EL (cell line): Measurements from ENCODE around the gene TRIOBP.

Experiments
- DNase-seq: peaks from one replicate; pipeline ENCODE4 v3.0.0-alpha.2; 2016

TRIOBP gene

DNA sequence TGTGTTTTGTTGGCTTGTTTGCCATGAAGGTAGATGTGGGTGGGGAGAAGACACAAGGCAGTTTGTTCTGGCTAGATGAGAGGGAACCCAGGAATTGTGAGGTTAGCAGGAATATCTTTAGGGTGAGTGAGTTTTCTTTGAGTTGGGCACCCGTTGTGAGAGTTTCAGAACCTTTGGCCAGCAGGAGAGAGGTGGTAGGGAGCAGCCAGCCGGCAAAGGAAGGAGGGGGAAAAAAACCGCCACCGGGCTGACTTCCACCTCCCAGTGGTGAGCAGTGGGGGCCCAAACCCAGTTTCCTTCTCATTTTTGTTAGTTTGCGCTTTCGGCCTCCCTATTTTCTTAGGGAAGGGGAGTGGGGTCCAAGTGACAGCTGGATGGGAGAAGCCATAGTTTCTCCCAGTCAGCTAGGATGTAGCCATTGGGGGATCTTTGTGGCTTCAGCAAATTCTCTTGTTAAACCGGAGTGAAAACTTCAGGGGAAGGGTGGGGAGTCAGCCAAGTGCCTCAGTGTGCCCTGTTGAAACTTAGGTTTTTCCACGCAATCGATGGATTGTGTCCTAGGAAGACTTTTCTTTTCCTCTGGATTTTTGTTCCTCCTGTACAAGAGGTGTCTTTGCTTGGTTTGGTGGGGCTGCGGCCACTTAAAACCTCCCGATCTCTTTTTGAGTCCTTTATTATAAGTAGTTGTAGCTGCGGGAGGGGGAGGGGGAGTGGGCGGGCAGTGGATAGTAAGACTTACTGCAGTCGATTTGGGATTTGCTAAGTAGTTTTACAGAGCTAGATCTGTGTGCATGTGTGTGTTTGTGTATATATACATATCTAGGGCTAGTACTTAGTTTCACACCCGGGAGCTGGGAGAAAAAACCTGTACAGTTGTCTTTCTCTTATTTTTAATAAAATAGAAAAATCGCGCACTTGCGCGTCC, 109.8 kb downstream of the TRIOBP start:
- peak; percentile 68 for DNase-seq

DNA sequence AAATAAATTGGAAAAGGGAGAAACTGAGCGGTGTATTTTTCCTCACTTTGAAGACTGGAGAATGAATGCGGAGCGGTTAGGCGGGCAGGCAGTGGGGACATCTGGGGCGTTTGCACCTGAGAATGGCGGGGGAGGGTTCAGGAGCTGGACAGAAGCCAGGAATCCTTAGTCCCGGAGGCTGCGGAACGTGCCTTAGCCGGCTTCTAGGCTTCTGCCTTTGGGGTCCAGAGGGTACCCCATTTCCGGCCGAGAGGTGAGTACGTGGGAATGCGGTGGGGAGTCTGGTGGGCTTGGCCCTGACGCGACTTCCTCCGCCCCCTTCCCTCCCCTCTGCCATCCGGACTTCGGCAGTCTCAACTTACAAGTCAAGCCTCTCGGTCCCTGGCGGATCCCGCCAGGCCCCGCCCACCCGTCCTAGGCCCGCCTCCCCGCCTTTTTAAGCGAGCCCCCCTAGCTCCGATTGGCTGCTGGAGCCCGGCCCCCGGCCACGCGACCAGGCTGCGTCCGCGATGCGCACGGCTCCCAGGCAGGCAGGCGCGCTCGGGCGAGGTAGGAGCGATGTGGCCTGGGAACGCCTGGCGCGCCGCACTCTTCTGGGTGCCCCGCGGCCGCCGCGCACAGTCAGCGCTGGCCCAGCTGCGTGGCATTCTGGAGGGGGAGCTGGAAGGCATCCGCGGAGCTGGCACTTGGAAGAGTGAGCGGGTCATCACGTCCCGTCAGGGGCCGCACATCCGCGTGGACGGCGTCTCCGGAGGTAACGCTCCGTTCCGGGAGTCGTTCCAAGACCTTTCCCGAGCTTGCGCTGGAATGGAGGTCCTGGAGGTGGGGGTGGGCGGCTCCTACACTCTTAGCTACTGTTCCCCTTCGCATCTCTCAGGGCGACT, 110.8 kb downstream of the TRIOBP start, which contains the start of gene GCAT:
GCAT (plus strand) TSS at position 525 of the 884 bp plus-strand sequence; CDS start at position 559, 34 bp downstream.
- peak; percentile 98 for DNase-seq

DNA sequence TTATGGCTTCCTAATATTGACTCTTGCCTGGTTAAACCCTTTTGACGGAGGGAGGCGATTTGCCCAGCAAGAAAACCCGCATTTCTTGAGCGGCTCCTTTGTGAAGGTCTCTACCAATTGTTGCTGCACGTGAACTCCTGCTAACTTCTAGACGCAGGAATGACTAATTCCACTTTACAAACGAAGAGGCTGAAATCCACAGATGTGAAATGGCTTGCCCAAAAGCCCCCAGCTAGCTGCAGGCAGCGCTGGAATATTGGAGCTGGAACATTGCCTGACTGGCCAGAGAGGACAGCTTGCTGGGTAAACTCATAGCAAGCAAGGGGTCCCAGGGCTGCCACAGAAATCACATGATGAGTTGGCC, 111.4 kb downstream of the TRIOBP start:
- DNase-seq = peak; percentile 48

DNA sequence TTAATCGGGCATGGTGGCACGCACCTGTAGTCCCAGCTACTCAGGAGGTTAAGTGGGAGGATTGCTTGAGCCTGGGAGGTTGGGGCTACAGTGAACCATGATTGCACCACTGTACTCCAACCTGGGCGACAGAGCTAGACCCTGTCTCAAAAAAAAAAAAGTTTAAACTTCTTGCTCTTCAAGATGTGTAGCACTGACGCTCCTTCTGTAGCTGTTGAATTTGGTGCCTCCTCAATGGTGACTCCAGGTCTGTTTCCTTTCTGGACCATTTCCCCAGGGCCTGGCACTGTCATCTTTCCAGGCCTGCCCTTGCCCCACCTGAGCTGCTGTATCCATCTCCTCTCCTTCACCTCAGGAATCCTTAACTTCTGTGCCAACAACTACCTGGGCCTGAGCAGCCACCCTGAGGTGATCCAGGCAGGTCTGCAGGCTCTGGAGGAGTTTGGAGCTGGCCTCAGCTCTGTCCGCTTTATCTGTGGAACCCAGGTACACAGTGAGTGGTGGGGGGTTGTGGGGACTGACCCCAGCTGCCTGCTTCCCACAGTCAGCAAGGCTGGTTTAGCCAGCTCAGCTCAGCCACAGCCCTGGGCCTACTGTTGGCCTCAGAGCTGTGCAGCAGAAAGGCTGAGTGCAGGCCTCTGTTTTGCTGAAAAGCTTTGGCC, 113.0 kb downstream of the TRIOBP start:
- DNase-seq = no peak

DNA sequence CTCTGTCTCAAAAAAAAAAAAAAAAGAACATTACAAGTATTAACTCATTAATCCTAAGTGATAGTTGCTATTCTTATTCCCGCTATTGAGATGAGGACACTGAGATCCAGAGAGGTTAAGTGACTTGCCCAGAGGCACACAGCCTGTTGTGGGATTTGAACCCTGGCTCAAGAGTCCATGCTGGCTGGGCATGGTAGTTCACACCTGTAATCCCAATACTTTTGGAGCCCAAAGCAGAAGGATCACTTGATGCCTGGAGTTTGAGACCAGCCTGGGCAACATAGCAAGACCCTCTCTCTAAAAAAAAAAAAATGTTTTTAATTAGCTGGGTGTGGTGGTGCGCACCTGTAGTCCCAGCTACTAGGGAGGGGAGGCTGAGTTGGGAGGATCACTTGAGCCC, 115.0 kb downstream of the TRIOBP start:
- no peak for DNase-seq

DNA sequence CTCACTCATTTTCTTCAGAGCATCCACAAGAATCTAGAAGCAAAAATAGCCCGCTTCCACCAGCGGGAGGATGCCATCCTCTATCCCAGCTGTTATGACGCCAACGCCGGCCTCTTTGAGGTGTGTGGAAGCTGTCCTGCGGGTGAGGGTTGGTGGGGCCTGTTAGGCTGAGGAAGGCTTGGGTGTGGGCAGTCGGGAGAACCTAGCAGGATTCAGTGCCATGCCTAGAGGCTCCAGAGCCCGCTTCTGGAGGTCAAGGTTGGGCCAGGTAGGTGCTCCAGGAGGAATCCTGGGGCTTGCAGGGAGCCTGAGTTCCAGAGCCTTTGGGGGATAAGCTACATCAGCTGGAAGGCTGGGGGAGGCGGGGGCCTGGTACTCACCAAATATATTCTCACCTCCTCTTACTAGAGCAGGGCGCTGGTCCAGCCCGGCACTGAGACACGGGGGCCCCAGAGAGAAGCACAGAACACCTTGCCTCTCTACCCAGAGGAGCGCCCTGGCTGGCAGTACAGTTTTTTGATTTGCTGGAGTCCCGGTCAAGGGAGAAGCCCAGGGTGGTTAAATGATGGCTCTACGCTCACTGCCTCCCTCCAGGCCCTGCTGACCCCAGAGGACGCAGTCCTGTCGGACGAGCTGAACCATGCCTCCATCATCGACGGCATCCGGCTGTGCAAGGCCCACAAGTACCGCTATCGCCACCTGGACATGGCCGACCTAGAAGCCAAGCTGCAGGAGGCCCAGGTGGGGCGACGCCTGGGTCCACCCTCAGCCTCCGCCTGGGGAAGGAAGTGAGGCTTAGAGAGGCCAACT, 116.2 kb downstream of the TRIOBP start:
- no peak for DNase-seq

DNA sequence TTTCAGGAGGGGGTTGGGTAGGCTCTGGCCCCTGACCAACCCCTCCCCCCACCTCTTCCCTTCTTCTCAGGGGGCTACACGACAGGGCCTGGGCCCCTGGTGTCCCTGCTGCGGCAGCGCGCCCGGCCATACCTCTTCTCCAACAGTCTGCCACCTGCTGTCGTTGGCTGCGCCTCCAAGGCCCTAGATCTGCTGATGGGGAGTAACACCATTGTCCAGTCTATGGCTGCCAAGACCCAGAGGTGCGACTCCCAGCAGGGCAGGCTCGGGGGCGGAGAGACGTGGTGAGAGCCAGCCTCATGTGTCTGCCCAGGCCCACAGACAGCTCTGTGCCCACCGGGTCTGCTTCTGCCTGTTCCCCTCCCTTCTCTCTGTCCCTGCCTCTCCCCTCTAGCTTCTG, 118.7 kb downstream of the TRIOBP start:
- no peak for DNase-seq

DNA sequence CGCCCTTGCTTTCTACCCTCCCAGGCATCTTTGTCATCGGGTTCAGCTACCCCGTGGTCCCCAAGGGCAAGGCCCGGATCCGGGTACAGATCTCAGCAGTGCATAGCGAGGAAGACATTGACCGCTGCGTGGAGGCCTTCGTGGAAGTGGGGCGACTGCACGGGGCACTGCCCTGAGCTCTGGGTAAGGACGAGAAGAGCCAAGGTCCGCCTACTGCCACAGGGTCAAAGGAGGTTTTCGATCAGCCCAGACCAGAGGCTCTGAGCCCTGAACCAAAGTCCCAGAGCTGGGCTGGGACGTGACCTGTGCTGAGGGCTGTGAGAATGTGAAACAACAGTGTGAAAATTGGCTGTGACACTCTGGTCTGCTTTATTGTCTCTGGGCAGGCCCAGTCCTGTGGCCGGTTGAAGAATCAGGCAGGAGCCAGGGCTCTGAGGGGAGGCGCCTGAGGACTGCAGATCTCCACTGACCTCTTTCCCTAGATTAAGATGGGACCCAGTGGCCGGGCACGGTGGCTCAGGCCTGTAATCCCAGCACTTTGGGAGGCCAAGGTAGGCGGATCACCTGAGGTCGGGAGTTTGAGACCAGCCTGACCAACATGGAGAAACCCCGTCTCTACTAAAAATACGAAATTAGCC, 119.8 kb downstream of the TRIOBP start:
- DNase-seq = no peak

DNA sequence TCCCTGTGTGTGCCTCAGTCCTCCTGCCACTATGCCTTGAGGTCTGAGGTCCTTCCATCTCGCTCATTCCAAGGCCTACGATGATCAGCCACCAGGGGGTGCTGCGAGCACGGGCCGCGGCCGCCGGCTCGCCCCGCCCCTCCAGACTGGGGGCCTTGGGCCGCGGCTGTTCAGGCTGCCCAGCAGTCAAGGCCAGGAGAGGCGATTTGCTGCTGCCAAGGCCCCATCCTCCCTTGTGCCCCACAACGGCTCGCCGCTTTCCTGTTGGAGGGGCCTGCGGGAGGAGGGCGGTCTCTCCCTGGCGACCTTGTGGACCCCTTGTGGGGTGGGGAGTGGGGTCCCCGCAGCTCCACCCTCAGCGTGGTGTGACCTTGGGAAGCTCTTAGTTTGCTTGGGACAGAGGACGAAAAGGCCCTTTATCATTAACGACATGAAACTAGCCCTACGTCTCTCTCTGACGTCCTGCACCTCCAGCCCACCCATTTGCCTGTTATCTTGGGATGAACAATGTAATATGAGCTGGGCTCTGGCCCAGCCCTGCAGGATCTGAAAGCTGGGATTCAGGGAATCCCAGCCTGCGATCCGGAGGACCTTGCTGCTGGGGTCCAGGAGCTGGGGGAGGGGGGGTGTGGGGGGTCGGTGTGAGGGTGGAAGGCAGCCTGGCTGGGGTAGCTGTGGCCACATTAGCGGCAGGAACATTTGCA, 121.0 kb downstream of the TRIOBP start:
- DNase-seq = peak; percentile 80

DNA sequence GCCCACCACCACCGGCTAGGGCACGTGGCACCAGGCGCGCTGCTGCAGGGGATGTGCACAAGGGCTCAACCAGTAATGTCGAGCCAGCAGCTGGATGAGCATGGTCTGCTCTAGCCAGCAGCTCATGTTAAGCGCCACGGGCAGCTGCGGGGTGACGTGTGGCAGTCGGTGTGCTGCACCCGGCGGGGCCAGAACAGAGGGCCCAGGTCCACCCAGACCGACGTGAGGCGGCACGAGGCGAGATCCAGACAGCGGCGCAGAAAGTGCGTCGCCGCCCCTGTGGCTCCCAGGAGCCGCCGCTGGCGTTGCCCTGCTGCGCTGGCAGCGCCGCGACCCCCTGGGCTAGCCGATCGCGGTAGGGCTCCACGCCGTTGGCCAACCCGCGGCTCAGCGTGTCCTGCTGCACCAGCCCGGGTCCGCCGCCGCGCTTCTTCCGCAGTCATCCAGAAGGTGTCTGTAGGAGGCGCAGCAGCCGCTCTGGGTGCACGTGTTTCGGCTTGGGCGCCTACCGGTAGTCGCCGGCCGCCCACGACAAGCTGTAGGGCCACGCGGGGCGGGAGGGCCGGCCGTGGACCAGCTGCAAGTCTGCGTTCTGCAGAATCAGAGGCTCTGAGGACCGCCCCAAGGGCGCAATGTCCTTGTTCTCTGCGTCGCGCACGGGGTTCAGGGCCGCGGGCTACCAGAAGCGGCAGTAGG, 121.7 kb downstream of the TRIOBP start:
- DNase-seq = peak; percentile 63

DNA sequence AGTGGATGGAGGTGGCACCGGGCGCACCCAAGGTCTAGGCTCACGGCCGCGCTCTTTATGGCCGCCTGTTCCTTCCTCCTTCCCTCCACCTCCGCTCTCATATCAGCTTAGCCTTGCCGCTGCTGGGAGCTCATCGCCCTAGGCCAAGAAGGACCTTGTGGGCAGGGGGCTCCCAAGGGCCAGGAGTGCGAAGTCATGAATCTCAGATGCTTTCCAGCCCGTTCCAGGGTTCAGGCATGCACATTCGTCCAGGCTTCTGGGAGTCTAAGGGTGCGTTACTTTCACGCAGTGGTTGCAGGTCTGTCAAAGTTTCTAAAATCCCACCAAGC, 122.2 kb downstream of the TRIOBP start:
- no peak for DNase-seq

DNA sequence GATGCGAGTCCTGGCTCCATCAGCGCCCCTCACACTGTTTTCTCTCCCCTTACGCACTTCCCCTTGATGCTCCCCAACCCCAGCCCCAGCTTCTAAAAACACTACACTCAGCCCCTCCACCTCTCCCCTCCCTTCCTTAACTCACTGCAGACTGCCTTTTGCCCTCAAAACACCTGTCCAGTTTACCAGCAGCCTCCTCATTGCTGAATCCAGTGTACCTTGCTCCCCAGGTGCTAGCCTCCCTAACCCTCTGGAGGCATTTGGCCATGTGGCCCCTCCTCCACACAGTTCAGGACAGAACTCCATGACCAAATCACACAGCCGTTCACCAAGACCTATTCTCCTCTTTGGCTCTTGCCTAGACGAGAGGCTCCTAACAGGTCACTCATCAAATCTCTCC, 123.5 kb downstream of the TRIOBP start:
- DNase-seq = no peak

DNA sequence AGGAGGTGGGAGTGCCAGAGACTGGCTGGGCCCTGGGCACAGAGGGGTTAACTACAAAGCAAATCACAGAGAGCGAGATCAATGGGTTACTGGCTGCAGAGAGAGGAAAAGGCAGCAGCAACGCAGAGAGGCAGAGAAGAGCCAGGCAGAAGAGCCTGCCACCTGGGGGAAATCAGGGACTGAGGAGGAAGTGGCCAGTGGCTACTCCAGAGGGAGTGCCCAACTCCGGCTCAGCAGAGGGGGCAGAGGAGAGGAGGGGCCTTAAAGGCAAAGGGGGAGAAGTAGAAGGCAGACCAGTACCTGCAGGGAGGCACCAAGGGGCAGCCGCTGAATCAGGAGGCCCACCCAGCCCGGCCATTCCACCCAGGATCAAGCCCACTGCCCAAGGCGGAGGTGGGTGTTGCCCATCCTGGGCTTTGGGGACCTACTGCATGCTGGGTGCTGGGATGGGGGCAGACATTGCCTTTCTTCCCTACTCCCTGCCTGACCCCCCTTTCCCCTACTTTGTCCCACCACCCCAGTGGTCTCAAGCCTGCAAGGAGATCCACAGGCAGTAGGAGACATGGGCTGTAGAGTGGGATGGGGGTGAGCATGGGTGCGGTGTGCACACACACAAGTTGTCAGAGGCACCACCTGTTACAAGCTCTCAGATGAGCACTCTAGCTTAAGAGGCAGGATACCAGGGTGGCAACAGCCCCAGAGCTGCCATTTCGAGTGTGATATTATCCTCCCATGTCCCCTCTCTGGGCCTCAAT, 125.4 kb downstream of the TRIOBP start:
- DNase-seq = no peak

DNA sequence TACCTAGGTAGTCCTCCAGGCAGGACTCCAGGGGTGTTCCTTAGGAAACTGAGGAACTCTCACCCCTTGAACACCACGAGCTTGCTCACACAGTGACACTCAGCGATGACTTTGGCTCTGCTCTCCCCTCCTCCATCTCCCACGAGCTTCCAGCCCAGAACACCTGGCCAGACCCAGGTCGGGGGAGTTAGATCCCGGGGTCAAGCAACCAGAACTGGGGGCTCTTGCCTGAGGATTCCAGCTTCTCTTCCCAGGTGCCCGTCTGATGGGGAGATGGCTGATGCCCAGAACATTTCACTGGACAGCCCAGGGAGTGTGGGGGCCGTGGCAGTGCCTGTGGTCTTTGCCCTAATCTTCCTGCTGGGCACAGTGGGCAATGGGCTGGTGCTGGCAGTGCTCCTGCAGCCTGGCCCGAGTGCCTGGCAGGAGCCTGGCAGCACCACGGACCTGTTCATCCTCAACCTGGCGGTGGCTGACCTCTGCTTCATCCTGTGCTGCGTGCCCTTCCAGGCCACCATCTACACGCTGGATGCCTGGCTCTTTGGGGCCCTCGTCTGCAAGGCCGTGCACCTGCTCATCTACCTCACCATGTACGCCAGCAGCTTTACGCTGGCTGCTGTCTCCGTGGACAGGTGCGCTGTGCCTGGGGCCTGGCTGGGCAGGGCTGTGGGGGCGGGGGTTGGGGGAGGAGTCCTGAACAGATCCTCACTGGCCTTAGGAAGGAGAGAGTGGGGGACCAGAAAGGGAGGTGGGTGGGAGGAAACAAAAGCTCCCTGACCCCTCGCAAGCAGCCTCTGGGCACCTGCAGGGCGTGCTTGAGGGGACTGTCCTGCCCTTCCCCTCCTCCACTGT, 126.5 kb downstream of the TRIOBP start, which contains the start of gene GALR3:
GALR3 (plus strand) TSS at position 249 of the 852 bp plus-strand sequence; CDS start at position 274, 25 bp downstream.
- DNase-seq = no peak

DNA sequence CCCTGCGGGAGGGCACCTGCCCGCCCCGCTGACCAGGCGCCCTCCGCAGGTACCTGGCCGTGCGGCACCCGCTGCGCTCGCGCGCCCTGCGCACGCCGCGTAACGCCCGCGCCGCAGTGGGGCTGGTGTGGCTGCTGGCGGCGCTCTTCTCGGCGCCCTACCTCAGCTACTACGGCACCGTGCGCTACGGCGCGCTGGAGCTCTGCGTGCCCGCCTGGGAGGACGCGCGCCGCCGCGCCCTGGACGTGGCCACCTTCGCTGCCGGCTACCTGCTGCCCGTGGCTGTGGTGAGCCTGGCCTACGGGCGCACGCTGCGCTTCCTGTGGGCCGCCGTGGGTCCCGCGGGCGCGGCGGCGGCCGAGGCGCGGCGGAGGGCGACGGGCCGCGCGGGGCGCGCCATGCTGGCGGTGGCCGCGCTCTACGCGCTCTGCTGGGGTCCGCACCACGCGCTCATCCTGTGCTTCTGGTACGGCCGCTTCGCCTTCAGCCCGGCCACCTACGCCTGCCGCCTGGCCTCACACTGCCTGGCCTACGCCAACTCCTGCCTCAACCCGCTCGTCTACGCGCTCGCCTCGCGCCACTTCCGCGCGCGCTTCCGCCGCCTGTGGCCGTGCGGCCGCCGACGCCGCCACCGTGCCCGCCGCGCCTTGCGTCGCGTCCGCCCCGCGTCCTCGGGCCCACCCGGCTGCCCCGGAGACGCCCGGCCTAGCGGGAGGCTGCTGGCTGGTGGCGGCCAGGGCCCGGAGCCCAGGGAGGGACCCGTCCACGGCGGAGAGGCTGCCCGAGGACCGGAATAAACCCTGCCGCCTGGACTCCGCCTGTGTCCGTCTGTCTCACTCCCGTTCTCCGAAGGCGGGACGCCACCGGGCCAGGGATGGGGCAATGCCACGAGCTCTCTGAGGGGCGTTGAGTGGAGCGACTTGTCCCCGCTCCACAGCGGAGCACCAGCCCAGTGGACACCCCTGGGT, 128.1 kb downstream of the TRIOBP start:
- DNase-seq = no peak
